ENCODE data around the gene CEBPE.

CEBPE gene

DNA sequence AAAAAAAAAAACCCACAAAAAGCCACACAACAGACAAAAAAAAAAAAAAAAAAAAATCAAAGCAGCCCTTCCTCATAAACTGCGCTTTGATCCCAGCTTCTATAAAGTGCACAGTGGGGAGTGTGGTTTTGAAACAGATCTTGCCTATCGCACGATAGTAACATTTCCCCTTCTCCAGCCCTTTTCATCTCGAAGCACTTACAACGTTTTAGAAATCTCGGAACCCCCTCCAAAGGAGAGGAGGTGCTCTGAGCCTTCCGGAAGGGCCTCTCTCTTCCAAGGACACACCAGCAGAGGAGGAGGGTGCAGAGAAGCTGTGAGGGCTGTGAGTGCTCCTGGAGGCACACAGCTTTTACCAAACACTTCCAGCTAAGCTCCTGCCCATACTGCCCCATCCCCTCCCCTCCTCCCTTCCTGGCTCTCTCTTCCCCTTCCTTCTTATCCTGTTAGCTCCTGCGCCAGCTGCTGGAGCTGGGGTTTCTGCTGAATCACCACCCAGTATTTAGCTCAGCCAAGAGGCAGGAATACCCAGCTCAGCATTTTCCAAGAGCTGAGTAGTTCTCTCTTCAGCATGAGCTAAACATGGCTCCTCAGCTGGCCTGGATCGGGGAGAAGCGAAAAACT lies 36.0 kb upstream of the CEBPE start:
- Histone ChIP-seq H3K4me1 (ENCODE audit: insufficient read depth, low read length) (peaks cover 30% of the 10 kb centered on the region), H3K27ac (ENCODE audit: low read depth, low read length) (peak overlapping the region; percentile 76), H3K9ac (ENCODE audit: low read depth, low read length) (peak overlapping the region; percentile 12; the same call in 1 of the 2 replicates), H3K9me3 (ENCODE audit: insufficient read depth, low read depth, low read length) (no peaks in the 10 kb centered on the region), H3K36me3 (ENCODE audit: insufficient read depth, low read length) (peaks cover 36% of the 10 kb centered on the region), H3K27me3 (ENCODE audit: insufficient read depth, low read length) (no peaks in the 10 kb centered on the region), H3K4me3 (ENCODE audit: low read length) (no peak overlapping the region)
- 69% methylated on average over 9 of the region's 10 CpGs for WGBS

DNA sequence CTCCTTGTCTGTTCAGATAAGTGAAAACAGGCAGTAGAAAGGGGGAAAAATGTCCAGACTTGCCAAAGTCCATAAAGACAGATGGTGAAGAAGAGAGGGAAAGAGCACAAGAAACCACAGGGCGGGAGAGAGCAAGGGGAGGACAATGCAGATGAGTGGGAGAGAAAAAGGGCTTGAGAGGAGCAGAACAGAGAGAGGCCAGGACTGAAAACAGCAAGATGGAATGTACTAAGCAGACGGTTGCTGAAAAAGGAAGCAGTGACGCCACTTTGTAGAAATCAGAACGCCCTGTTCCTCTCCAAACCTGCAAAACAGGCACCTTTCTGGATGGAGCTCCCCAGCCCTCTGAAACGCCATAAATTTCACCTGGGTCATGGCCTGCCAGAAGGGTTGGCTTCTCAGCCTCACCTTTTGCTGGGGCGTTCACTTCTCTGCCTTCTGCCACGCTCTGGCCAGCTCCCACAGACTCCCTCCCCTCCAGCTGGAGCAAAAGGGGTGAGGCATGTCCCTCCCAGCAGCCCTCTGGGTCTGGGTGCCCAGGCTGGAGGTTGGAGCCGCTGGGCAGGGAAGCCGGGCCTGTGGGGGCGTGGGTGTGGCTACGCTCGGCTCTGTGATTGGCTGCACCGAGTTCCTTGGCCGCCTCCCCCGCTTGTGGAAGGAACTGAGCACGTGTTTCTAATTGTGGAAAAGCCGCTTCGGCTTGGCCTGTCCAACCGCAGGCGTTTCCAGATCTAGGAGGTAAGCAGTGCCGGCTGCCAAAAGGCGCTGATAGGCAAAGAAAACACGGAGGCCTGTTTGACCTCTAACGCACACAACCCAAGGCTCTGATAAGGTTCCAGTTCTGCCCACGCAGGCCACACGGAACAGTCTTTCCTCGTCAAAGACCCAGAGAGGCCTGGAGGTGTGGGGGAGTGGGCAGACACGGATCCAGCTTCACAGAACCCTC lies 35.1 kb upstream of the CEBPE start:
- H3K9ac ChIP-seq (ENCODE audit: low read depth, low read length): 0 out of 2 replicates have a peak overlapping the region, but pooled peaks have one; percentile 41
- H3K4me3 ChIP-seq (ENCODE audit: low read length): no peak overlapping the region
- WGBS: 77% methylated on average over 27 of the region's 28 CpGs

DNA sequence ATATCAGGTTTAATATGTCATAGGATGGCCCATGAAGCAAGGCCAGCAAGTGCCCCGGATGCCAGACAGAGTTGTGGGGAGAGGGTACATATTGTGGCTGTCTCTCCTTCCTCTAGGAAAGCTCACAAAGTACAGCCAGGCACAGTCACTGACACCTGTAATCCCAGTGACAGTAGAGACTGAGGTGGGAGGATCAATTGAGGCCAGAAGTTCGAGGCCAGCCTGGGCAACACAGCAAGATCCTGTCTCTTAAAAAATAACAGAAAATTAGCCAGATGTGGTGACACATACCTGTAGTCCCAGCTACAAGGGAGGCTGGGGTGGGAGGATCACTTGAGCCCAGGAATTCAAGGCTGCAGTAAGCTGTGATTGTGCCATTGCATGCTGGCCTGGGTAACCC lies 32.3 kb upstream of the CEBPE start:
- Histone ChIP-seq H3K4me1 (ENCODE audit: insufficient read depth, low read length) (peaks cover 14% of the 10 kb centered on the region), H3K36me3 (ENCODE audit: insufficient read depth, low read length) (peaks cover 21% of the 10 kb centered on the region), H3K9ac (ENCODE audit: low read depth, low read length) (no peak overlapping the region), H3K9me3 (ENCODE audit: insufficient read depth, low read depth, low read length) (no peaks in the 10 kb centered on the region), H3K27ac (ENCODE audit: low read depth, low read length) (no peak overlapping the region), H3K27me3 (ENCODE audit: insufficient read depth, low read length) (no peaks in the 10 kb centered on the region), H3K4me3 (ENCODE audit: low read length) (no peak overlapping the region)
- 89% methylated on average over 2 of the region's 2 CpGs for WGBS

More for the DNA sequence above, 35.1 kb upstream of the CEBPE start:
- Histone ChIP-seq H3K27ac (ENCODE audit: low read depth, low read length) (peak overlapping the region; percentile 54), H3K36me3 (ENCODE audit: insufficient read depth, low read length) (peaks cover 34% of the 10 kb centered on the region), H3K27me3 (ENCODE audit: insufficient read depth, low read length) (no peaks in the 10 kb centered on the region), H3K9me3 (ENCODE audit: insufficient read depth, low read depth, low read length) (no peaks in the 10 kb centered on the region), H3K4me1 (ENCODE audit: insufficient read depth, low read length) (peaks cover 21% of the 10 kb centered on the region)

DNA sequence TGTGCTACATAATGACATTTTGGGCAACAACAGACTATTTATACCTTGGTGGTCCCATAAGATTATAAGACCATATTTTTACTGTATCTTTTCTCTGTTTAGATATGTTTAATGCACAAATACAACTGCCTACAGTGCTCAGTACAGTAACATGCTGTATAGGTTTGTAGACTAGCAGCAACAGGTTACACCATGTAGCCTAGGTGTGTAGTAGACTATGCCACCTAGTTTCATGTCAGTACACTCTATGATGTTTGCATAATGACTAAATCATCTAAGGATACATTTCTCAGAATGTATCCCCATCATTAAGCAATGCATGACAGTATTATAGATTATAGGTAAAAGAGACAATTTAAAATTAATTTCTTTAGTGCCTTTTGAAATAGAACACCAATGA lies 30.7 kb upstream of the CEBPE start:
- Histone ChIP-seq H3K9me3 (ENCODE audit: insufficient read depth, low read depth, low read length) (no peaks in the 10 kb centered on the region), H3K27me3 (ENCODE audit: insufficient read depth, low read length) (no peaks in the 10 kb centered on the region), H3K4me3 (ENCODE audit: low read length) (no peak overlapping the region), H3K9ac (ENCODE audit: low read depth, low read length) (no peak overlapping the region), H3K36me3 (ENCODE audit: insufficient read depth, low read length) (peaks cover 19% of the 10 kb centered on the region), H3K4me1 (ENCODE audit: insufficient read depth, low read length) (peaks cover 4% of the 10 kb centered on the region), H3K27ac (ENCODE audit: low read depth, low read length) (no peak overlapping the region)

DNA sequence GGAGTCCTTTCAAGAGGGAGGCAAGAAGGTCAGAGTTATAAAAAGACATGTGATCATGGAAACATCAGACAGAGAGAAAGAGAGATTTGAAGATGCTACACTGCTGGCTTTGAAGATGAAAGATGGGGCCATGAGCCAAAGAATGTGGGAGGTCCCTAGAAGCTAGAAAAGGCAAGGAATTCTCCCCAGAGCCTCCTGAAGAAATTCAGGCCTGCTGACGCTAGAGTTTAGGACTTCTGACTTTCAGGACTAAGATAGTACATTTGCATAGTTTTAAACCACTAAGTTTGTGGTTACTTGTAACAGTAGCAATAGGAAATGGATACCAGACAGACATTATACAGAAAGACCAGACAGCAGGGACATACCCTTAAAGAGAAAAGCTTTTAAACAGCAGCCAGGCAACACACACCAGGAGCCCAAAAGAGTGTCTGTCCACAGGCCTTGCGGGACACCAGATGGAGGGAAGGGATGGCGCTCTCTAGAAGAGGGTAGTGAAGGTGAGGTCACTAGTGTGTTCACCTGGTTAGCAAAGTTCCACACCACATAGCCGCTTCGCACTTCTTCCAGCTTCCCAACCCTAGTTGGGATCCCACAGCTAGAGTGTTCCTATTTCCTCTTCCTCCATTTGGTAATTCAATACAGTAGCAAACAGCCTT lies 29.7 kb upstream of the CEBPE start:
- peaks cover 27% of the 10 kb centered on the region for H3K36me3 ChIP-seq (ENCODE audit: insufficient read depth, low read length)
- no peaks in the 10 kb centered on the region for H3K4me1 ChIP-seq (ENCODE audit: insufficient read depth, low read length)
- H3K9ac ChIP-seq (ENCODE audit: low read depth, low read length): no peak overlapping the region
- 94% methylated on average over 5 of the region's 5 CpGs for WGBS
- no peak overlapping the region for H3K27ac ChIP-seq (ENCODE audit: low read depth, low read length)
- no peaks in the 10 kb centered on the region for H3K27me3 ChIP-seq (ENCODE audit: insufficient read depth, low read length)
- no peak overlapping the region for H3K4me3 ChIP-seq (ENCODE audit: low read length)
- H3K9me3 ChIP-seq (ENCODE audit: insufficient read depth, low read depth, low read length): no peaks in the 10 kb centered on the region

DNA sequence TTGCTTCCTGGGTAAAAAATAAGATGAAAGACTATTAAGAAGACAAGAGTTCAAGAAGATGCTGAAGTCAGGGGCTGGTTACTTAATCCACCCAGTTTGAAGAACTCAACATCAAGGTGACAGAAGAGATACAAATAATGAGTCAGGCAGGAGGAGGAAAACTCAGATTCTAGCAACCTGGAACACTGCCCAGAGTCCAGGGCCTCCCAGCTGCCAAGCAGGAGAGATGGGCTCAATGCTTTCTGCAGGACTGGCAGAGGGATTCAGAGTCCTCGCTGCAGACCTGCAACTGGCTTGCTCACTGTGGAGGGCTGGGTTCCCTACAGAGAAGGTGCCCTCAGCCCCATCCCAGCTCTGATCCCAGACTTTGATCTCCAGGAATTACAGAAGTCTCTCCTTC lies 28.6 kb upstream of the CEBPE start:
- H3K9me3 ChIP-seq (ENCODE audit: insufficient read depth, low read depth, low read length): no peaks in the 10 kb centered on the region
- H3K4me1 ChIP-seq (ENCODE audit: insufficient read depth, low read length): no peaks in the 10 kb centered on the region
- H3K36me3 ChIP-seq (ENCODE audit: insufficient read depth, low read length): peaks cover 38% of the 10 kb centered on the region
- 93% methylated on average over 1 of the region's 1 CpG for WGBS
- no peak overlapping the region for H3K27ac ChIP-seq (ENCODE audit: low read depth, low read length)
- H3K9ac ChIP-seq (ENCODE audit: low read depth, low read length): no peak overlapping the region
- H3K4me3 ChIP-seq (ENCODE audit: low read length): no peak overlapping the region
- no peaks in the 10 kb centered on the region for H3K27me3 ChIP-seq (ENCODE audit: insufficient read depth, low read length)

DNA sequence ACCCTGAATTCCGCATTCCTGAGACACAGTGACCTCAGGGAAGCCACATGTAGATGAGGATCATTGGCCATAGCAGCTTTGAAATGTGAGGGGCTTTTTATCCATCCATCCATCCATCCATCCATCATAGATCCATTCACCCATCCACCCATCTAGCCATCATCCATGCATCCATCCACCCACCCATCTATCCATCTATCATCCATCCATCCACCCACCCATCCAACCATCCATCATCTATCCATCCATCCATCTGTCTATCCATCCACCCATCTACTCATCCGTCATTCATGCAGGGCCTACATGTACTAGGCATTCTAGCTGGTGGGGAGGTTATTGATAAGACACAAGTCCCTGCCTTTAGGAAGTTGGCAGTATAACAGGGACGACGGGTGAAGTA lies 27.9 kb upstream of the CEBPE start:
- Histone ChIP-seq H3K4me1 (ENCODE audit: insufficient read depth, low read length) (no peaks in the 10 kb centered on the region), H3K27ac (ENCODE audit: low read depth, low read length) (no peak overlapping the region)
- 95% methylated on average over 4 of the region's 4 CpGs for WGBS

DNA sequence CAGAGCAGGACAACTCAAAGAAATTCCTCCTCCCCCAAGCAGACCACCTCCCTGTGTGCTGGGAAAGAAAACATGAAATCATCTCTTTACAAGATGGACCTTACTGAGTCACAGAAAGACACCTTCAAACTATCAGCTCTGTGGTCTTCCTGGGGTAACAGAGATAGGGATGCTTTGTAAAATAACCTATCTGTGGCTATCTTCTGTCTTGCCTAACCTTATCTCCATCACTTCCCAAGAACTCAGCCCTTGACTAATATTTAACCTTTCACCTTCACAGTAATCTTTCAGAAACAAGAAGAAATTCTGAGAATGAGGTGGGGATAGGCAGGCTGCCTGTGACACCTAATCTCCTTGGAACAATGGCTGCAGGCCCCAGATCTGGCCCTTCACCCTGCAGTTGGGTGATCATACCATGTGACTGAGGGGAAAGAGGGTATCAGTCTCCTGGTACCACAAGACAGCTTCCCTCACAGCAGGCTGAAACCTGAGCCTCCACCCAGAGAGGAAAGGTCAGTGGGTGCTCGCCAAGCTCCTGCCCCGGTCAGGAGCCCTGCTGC lies 27.4 kb upstream of the CEBPE start:
- Histone ChIP-seq H3K9ac (ENCODE audit: low read depth, low read length) (no peak overlapping the region), H3K9me3 (ENCODE audit: insufficient read depth, low read depth, low read length) (no peaks in the 10 kb centered on the region), H3K27me3 (ENCODE audit: insufficient read depth, low read length) (no peaks in the 10 kb centered on the region), H3K27ac (ENCODE audit: low read depth, low read length) (no peak overlapping the region), H3K4me1 (ENCODE audit: insufficient read depth, low read length) (no peaks in the 10 kb centered on the region), H3K36me3 (ENCODE audit: insufficient read depth, low read length) (peaks cover 46% of the 10 kb centered on the region), H3K4me3 (ENCODE audit: low read length) (no peak overlapping the region)
- WGBS: 84% methylated on average over 2 of the region's 2 CpGs

More for the DNA sequence above, 27.9 kb upstream of the CEBPE start:
- Histone ChIP-seq H3K9ac (ENCODE audit: low read depth, low read length) (no peak overlapping the region), H3K36me3 (ENCODE audit: insufficient read depth, low read length) (peaks cover 42% of the 10 kb centered on the region), H3K27me3 (ENCODE audit: insufficient read depth, low read length) (no peaks in the 10 kb centered on the region), H3K9me3 (ENCODE audit: insufficient read depth, low read depth, low read length) (no peaks in the 10 kb centered on the region), H3K4me3 (ENCODE audit: low read length) (no peak overlapping the region)

DNA sequence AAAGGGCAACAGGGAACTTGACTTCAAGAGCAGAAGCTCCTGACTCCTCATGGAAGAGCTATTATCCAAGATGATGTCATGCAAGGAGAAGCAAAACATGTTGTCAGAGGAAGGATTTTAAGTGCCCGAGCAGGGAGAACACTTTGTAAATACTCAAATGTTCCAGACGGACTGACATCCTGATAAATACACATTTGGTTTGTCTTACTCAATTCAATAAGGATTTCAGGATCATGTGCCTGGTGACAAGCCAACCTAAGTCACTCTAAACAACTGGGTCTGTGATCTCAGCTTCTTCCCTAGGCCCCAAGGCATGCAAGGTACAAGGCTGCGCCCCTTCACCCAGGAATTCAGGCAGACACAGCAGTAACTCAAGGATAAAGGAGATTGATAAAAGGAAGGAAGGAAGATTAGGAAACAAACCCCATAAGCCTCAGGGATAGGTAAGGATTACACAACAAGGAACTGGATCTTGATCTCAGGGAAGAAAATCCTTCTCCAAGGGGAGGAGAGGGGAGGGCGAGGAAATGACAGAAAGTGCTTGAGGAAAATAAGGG lies 26.8 kb upstream of the CEBPE start:
- H3K4me3 ChIP-seq (ENCODE audit: low read length): no peak overlapping the region
- H3K27ac ChIP-seq (ENCODE audit: low read depth, low read length): no peak overlapping the region
- H3K36me3 ChIP-seq (ENCODE audit: insufficient read depth, low read length): peaks cover 44% of the 10 kb centered on the region
- no peaks in the 10 kb centered on the region for H3K9me3 ChIP-seq (ENCODE audit: insufficient read depth, low read depth, low read length)
- H3K9ac ChIP-seq (ENCODE audit: low read depth, low read length): no peak overlapping the region
- no peaks in the 10 kb centered on the region for H3K27me3 ChIP-seq (ENCODE audit: insufficient read depth, low read length)
- no peaks in the 10 kb centered on the region for H3K4me1 ChIP-seq (ENCODE audit: insufficient read depth, low read length)
- WGBS: 92% methylated on average over 4 of the region's 4 CpGs

DNA sequence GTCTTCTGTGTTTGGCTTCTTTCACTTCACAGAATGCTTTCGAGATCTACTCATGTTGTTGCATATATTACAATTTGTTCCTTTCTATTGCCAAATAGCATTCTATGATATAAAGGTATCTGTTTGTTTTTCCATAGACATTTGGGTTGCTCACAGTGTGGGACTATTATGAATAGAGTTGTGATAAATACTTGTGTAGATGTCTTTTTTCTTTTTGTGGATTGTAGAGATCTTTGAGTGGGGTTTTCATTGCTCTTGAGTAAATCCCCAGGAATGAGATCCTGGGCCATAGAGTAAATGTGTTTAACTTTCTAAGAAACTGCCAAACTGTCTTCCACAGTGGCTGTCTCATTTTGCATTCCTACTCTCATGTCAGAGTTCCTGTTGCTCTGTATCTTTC lies 24.9 kb upstream of the CEBPE start:
- H3K27me3 ChIP-seq (ENCODE audit: insufficient read depth, low read length): no peaks in the 10 kb centered on the region
- no peak overlapping the region for H3K27ac ChIP-seq (ENCODE audit: low read depth, low read length)
- WGBS: no CpG with 5 or more reads among the region's 1 CpG
- peaks cover 54% of the 10 kb centered on the region for H3K36me3 ChIP-seq (ENCODE audit: insufficient read depth, low read length)
- H3K9me3 ChIP-seq (ENCODE audit: insufficient read depth, low read depth, low read length): no peaks in the 10 kb centered on the region
- no peak overlapping the region for H3K9ac ChIP-seq (ENCODE audit: low read depth, low read length)
- H3K4me3 ChIP-seq (ENCODE audit: low read length): no peak overlapping the region
- H3K4me1 ChIP-seq (ENCODE audit: insufficient read depth, low read length): no peaks in the 10 kb centered on the region

Data from HUES64 (cell line).